ENCODE data around the gene FGF21.

FGF21 gene

DNA sequence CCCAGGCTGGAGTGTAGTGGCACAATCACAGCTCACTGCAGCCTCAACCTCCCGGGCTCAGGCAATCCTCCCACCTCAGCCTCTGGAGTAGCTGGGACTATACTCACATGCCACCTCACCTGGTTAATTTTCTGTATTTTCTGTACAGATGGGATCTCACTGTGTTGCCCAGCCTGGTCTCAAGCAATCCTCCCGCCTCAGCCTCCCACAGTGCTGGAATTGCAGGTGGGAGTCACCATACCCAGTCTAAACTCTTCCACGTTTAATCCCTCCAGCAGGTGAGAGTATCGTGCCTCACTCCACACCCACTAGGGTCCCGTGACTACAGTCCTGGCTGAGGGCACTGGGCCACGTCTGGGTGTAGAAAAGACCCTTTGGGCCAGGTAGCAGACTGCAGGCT is 39.0 kb downstream of the FGF21 start:
- no peak for DNase-seq

DNA sequence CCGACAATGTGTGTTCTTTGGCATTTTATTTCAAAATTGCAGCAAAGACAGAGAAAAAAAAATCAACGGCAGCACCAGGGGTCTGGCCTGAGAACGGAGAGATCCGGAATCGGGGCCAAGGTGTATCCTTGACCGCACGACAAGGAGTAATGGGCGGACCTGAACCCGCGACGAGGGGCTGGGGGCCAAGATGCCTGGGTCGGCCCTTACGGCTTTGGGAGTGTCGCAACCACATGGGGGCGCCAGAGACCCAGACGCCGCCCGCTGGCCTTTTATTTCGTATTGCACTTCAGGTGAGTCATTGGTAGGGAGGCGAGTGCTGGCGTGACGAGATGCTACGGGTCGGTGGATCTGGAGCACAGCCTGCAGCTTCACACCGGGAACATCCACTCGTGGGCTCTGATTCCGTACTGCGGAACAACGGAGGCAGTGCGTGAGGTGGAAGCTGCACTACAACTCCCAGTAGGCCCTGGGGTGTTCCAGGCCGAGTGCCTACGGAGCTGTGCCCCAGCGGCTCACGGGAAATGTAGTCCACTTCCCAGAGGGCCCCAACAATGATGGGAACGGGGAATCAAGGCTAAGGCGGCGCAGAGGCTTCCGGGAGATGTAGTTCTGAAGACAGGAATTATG is 39.8 kb downstream of the FGF21 start:
- DNase-seq = peak; percentile 80

DNA sequence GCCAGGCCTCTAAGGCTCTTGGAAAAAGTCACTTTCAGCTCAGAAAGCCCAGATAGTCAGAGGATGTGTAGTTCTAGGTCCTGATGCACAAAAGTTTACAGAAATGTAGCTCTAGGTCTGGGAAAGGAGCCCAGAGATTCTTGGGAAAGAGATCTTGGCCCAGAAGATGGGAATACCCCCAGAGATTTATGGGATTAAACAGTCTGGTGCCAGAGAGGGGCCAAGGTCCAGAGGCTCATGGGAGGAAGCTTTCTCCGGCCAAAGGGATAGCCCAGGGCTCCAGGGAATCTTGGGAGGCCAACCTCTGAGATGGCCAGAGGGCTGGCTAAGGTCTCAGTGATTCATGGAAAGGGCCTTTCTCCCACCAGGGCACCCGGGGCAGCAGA is 40.4 kb downstream of the FGF21 start:
- no peak for DNase-seq

DNA sequence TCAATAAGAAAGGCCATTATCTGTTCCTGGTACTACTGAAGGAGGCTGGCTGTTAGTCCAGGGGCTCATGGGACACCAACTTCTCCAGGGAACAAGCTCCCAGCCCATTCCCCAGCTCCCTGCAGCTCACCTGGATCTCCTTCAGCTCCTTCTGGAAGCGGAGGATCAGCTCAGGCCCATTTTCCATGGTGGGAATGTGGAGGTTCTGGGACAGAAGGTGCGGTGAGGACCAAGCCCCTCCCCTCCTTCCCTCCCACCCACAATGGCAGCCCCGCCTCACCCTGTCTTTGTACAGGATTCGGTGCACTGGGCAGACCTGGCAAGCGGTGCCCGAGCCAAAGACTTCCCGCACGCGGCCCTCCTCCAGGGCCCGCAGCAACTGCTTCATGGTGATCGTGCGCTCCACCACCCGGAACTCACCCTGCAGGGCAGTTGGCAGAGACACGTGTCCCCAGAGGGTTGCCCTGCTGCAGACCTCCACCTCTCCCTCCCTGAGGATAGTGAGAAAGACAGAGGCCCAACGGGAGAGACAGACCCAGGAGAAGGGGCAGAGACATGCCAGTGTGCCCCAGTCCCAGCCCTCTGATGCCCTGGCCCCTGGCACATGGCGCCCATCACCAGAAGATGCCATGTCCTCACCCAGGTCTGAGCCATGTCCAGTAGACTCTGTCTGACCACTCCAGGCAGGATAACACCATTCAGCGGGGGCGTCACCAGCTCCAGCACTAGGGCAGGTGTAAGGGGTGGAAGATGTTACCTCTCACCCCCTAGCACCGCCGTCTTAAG is 41.2 kb downstream of the FGF21 start:
- DNase-seq = no peak

DNA sequence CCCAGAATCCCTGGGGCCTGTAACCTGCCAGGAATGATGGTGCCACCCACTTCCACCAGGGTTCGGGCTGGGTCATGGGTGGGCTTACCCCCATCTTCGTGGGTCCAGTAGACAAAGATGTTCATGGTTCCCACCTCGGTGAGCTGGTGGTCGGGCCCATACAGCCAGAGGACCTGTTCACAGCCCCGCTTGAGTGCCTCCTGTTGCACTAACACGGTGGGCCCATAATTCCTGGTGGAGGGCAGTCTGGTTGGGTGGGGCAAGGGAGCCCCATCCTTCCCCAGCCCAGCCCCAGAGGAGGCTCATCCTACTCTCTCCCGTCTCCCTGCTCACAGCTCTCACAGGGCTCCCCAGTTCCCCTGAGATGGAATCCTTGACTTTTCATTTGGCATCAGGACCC is 41.8 kb downstream of the FGF21 start:
- no peak for DNase-seq

DNA sequence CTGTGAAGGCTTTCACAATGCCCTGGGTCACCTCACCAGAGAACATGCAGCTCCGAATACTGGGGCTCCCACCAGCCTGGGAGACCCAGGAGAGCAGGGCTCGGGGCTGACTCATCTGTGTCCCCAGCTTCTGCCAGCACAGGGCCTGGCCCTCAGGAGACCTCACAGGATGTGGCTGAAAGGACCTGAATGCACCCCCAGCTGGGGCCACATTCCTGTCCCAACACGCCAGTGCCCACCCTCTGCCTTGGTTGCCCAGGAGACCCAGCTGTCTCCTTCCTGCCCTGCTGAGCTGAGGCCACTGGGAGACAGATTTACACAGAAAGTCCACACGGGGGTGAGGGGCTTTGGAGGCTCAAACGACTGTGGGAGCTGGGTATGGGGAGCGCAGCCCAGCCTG is 43.6 kb downstream of the FGF21 start:
- no peak for DNase-seq

DNA sequence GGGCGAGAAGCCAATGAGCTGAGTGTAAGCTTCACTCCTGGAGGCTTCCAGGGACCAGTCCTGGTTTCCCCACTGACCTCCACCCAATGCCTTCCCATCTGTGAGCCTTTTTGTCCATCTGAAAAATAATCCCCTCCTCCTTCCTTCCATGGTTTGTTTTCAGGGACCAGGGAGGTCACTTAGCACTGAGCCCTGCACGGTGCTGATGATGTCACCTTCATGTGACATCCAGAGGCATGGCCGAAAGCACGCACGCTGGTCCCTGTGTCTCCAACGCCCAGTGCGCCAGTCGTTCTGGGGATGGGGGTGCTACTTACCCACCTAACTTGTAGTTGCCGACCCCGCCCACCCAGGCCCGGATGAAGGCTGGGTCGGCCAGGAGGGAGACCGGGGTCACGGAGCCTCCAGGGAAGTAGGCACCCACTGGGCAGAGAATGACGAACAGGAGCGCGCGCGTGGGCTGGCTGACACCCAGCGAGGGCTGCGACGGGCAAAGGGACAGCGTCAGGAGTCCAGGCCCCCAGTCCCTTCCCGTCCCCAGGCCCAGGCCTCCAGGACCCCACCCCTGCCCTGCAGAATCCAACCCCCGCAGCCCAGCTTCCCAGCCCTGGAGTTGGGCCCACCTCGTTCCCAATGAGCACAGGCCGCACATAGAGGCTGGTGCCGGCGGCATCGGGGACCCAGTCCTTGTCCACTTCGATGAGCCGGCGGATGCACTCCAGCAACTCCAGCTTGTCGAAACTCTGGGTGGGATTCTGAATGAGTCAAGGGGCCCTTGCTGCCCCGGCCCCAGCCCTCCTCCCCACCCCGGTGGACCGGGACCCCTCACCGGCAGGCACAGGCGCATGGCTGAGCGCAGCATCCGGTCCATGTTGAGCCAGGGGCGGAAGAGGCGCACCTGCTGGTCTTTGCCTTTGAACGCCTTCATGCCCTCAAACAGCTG is 44.3 kb downstream of the FGF21 start:
- no peak for DNase-seq

DNA sequence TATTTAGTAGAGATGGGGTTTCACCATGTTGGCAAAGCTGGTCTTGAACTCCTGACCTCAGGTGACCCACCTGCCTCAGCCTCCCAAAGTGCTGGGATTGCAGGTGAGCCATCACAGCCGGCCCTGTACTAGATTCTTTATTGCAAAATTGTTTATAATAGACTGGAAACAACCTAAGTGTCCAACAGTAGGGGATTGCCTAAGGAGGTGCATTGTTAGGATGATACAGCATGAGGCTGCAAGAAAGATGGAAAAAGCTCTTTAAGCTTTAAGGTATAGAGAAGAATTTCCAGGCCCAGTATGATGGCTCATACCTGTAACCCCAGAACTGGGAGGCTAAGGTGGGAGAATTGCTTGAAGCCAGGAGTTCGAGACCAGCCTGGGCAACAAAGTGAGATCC is 47.3 kb downstream of the FGF21 start:
- no peak for DNase-seq

DNA sequence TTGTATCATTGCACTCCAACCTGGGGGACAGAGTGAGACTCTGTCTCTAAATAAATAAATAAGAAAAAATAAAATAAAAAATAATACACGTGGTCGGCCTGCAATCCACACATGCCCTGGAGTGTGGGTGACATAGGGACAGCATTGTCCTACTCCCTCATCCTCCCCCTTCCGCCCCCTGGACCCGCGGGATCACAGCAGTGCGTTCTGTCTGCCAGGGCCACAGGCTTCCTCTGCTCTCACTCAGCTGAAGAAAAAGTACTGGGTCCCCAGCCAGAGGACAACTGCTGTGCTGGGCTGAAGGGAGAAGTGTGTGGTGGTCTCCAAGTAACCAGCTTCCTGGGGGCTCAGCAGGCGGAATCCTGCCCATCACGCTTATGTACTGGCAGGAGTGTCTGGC is 49.2 kb downstream of the FGF21 start:
- no peak for DNase-seq

DNA sequence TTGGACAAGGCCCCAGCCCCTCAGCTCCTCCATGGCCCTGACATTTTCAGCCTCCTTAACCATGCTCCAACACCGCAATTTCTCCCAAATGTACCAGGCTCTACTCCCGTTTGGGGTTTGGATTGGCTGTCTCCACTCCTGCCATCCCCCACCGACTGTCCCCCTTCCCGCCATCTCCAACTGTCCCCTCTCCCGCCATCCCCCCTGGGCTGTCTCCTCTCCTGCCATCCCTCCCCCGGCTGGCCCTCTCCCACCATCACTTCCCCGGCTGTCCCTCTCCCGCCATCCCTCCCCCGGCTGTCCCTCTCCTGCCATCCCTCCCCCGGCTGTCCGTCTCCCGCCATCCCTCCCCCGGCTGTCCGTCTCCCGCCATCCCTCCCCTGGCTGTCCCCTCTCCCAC is 50.1 kb downstream of the FGF21 start:
- DNase-seq = no peak

DNA sequence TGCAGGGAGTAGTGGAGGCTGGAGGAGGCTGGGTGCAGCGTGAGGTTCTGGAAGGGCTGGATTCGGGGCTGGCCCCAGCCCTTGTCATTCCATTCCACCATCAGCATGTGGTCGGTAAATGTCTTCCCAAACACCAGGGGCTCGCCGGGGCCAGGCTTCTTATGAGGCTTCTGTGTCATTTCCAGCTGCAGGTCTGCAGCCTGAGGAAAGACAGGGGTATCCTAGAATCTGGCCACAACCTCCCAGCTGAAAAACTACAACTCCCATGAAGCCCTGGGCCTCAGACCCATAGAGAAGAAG is 51.1 kb downstream of the FGF21 start:
- DNase-seq = peak; percentile 14

DNA sequence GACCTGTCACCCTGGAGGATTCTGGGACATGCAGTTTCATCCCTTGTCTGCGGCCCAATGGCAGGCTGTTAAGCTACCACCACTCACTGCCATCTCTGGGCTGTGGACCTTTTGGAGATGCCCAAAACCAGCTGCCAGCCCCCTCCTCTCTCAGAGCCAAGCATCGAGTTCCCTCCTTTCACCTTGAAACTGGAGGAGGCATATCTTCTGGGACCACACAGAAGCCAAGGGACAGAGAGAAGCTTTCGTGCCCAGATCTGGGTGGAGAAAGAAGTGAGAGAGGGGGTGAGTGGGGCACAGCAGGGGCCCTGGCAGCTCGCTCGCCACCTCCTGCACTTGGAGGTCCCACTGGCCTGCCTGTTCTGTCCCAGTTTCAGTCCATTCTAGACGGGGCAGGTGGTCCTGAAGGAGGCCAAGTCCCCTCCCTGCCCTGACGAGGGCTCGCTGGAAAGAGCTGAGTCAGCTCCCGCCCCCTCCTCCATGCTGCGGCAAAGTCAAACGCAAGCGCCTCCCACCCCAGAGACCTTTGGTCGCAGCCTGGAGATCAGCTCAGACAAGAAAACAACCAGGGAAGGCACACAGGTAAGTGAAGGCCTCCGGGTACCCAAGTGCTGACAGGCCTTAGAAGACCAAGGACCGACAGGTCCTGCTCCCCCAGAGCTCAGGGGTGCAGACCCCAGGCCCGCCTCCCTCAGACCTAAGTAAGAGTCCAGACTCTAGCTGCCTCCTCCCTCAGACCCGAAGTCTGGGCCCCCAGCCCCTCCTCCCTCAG is 51.7 kb downstream of the FGF21 start:
- no peak for DNase-seq

DNA sequence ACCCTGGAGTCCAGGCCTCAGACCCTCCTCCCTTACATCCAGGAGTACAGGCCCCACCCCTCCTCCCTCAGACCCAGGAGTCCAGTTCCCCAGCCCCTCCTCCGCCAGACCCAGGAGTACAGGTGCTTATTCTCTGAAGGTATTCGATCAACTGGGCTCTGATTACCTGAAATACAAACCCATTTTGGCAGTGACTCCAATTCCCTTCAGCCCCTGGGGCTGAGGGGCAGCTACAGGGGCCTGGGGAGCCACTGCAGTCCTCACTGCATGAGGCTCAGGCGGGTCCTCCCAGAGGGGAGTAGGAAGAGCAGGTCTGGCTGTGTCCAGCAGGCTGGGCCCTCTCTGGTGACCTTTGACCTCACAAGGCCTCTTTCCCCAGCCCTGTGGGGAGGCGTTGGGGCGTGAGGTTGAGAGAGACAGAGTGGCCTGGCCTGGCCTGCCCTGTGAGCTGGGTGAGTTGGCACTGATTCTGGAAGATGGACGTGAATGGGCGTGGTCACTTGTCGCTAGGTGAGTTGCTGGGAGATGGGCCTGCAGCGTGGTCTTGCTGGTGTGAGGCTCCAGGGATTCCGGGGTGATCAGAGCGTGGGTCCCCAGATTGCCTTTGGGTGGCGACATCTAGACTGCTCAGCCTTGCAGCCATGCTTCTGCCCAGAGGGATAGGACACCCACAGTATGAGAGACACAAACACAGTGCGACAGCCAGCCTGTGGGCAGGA is 52.4 kb downstream of the FGF21 start:
- no peak for DNase-seq

Data from NCI-H526 treated with DMSO at 0.1 percent for 48 hours (cell line).